Activated CD8-positive, alpha-beta T cell treated with anti-CD3 and anti-CD28 coated beads for 36 hours (primary cell): Measurements from ENCODE around the gene NEDD4L. TPM values are rescaled to one million over a fixed set of nuclear protein-coding genes. Genes with fewer than 3 reads are reported as not detected.

ENCODE experiments used
- ATAC-seq: fragments of 200-7000 bp; cut with Tn5 transposase; one replicate; pipeline ENCODE4 v1.10.0; 2021; ENCODE audit warnings: mild to moderate bottlenecking, moderate library complexity
- CTCF ChIA-PET: fragments of 350-600 bp; sonication (Branson Sonifier 250); formaldehyde crosslinking; loops from one replicate; lab custom pipeline; 2021; ENCODE audit warnings: antibody characterized with exemption; lab: Charles Lee
- POLR2A ChIA-PET: fragments of 350-600 bp; sonication (Branson Sonifier 250); formaldehyde crosslinking; loops from one replicate; lab custom pipeline; 2021; ENCODE audit warnings: antibody characterized with exemption; lab: Charles Lee
- DNase-seq: peaks from one replicate; pipeline ENCODE4 v3.0.0-alpha.2; 2020
- H3K27ac Mint-ChIP-seq: one replicate; pipeline ENCODE4 v1.8.0; 2021; ENCODE audit warnings: mild to moderate bottlenecking, mixed read lengths
- H3K27me3 Mint-ChIP-seq: one replicate; pipeline ENCODE4 v1.8.0; 2021; ENCODE audit warnings: mixed read lengths
- H3K36me3 Mint-ChIP-seq: one replicate; pipeline ENCODE4 v1.8.0; 2021; ENCODE audit warnings: low read depth, mixed read lengths
- H3K4me1 Mint-ChIP-seq: one replicate; pipeline ENCODE4 v1.8.0; 2021; ENCODE audit warnings: low read depth, mixed read lengths
- H3K4me3 Mint-ChIP-seq: one replicate; pipeline ENCODE4 v1.8.0; 2021; ENCODE audit warnings: mild to moderate bottlenecking, moderate library complexity, mixed read lengths
- H3K9me3 Mint-ChIP-seq: one replicate; pipeline ENCODE4 v1.8.0; 2021; ENCODE audit warnings: mixed read lengths
- intact Hi-C: fragments of 100-400 bp; cut with micrococcal nuclease; formaldehyde crosslinking; loops from one replicate; pipeline ENCODE4 v1.10.0; 2022
- total RNA-seq, 2 experiments: library from RNA; stranded (reverse); gene quantifications; one replicate each; pipeline ENCODE4 v1.2.3, GENCODE V29; 2021
- TF ChIP-seq, protein P1 (sequence below): fragments of 200-600 bp; IDR thresholded peaks from one replicate; pipeline ENCODE4 v1.8.0; 2022; ENCODE audit warnings: antibody characterized with exemption, mild to moderate bottlenecking

The NEDD4L gene
- total RNA-seq, 2 experiments from 2014 or later, result 7.5 to 8.5 TPM

GRCh38 chr18:58403799-58404455 is 359.9 kb downstream of the NEDD4L start:
- DNase-seq (no peak), ATAC-seq (no peak)
- TF ChIP-seq, protein P1, sequence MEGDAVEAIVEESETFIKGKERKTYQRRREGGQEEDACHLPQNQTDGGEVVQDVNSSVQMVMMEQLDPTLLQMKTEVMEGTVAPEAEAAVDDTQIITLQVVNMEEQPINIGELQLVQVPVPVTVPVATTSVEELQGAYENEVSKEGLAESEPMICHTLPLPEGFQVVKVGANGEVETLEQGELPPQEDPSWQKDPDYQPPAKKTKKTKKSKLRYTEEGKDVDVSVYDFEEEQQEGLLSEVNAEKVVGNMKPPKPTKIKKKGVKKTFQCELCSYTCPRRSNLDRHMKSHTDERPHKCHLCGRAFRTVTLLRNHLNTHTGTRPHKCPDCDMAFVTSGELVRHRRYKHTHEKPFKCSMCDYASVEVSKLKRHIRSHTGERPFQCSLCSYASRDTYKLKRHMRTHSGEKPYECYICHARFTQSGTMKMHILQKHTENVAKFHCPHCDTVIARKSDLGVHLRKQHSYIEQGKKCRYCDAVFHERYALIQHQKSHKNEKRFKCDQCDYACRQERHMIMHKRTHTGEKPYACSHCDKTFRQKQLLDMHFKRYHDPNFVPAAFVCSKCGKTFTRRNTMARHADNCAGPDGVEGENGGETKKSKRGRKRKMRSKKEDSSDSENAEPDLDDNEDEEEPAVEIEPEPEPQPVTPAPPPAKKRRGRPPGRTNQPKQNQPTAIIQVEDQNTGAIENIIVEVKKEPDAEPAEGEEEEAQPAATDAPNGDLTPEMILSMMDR, result no peak
- H3K9me3 Mint-ChIP-seq, result no peaks in the 10 kb centered on the region
- intact Hi-C loops, result no loop called here
- no peak overlapping the region for H3K4me3 Mint-ChIP-seq
- POLR2A ChIA-PET, result no interaction called here
- CTCF ChIA-PET, result no interaction called here
- H3K27ac Mint-ChIP-seq, result no peak overlapping the region
- peaks cover 8% of the 10 kb centered on the region for H3K4me1 Mint-ChIP-seq
- no peaks in the 10 kb centered on the region for H3K36me3 Mint-ChIP-seq
- H3K27me3 Mint-ChIP-seq, result no peaks in the 10 kb centered on the region

DNA sequence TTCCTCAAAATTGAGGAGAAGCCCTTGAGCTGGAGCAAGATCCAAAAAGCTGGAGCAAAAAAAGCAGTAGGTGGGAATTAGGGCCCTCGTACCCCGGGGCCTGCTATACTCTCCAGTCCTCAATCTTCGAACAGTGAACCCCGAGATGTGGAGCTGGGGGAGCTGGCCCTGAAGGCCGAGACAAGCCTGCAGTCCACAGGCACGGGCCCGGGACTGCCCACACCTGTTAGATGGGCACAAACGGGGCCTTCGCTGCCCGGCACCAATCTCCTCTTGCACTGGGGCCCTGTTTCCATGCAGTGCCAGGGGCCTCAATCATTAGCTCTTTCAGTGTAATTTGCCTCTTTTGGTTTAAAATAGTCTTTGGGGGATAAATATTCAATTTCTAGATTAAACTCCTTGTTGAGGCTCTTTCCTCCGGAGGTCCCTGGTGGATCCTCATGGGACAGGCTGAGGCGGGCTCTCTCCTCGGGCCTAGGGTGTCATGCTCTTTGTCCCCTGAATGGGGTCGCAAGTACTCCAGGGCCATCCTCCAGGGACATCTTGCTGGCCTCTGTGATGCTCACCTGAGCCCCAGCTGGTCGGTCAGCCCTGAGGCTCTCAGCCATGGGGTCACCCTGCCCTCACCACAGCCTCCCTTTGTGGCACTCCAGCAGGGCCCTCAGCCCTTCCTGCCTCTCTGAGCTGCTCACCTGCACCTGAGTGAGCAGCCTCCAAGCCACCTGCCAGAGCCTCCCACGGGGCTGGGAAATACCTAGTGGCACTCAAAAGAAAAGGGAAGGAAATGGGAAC is 361.3 kb downstream of the NEDD4L start:
- DNase-seq, result no peak
- Mint-ChIP-seq H3K36me3 (no peaks in the 10 kb centered on the region), H3K4me3 (no peak overlapping the region), H3K27ac (no peak overlapping the region), H3K9me3 (no peaks in the 10 kb centered on the region), H3K27me3 (no peaks in the 10 kb centered on the region), H3K4me1 (peaks cover 5% of the 10 kb centered on the region)
- intact Hi-C loops, result no loop called here
- ChIA-PET CTCF (interaction anchor here (1.0 kb wide), 1 partner anchor 92 kb away, joined by 3 read pairs; no protein-coding TSS in a partner anchor), POLR2A (interaction anchor here (1.1 kb wide), 1 partner anchor 10 kb away, joined by 3 read pairs; no protein-coding TSS in a partner anchor)
- TF ChIP-seq, protein P1, result no peak
- no peak for ATAC-seq

- ATAC-seq (no peak), DNase-seq (no peak)
- Mint-ChIP-seq H3K27ac (no peak overlapping the region), H3K9me3 (no peaks in the 10 kb centered on the region), H3K36me3 (no peaks in the 10 kb centered on the region), H3K27me3 (no peaks in the 10 kb centered on the region), H3K4me3 (no peak overlapping the region), H3K4me1 (no peaks in the 10 kb centered on the region)
- CTCF ChIA-PET, result no interaction called here
- TF ChIP-seq, protein P1, result no peak
- POLR2A ChIA-PET, result interaction anchor here (1.0 kb wide), 1 partner anchor 69 kb away, joined by 3 read pairs; no protein-coding TSS in a partner anchor
- intact Hi-C loops, result no loop called here
Measured at GRCh38 chr18:58407263-58407648, 363.2 kb downstream of the NEDD4L start.

GRCh38 chr18:58407649-58408407 is 363.8 kb downstream of the NEDD4L start:
- TF ChIP-seq, protein P1, result no peak
- Mint-ChIP-seq H3K4me1 (no peaks in the 10 kb centered on the region), H3K27ac (no peak overlapping the region), H3K9me3 (no peaks in the 10 kb centered on the region), H3K36me3 (no peaks in the 10 kb centered on the region), H3K4me3 (no peak overlapping the region), H3K27me3 (no peaks in the 10 kb centered on the region)
- ChIA-PET CTCF (no interaction called here), POLR2A (interaction anchor here (0.6 to 1.0 kb wide), 2 partner anchors 17 to 68 kb away, joined by 3 read pairs; no protein-coding TSS in a partner anchor)
- ATAC-seq (no peak), DNase-seq (no peak)
- intact Hi-C loops, result no loop called here
